HG03558 (cell line): ENCODE results near the gene CLNK.
"Not testable (repeated sequence)": the region's sequence is repeated elsewhere in the genome, so short reads cannot be mapped to it uniquely, and the experiment has no call there.

Experiments used
- ATAC-seq: cut with Tn5 transposase; IDR thresholded peaks from one replicate; pipeline ENCODE4 v1.9.1; 2021; ENCODE audit warnings: moderate number of reproducible peaks; ENCODE audit not compliant: unreplicated experiment; ENCODE audit errors: extremely low read depth

CLNK gene

GRCh38 chr4:10620935-10621488, 63.6 kb downstream of the CLNK start:
- no peak for ATAC-seq

GRCh38 chr4:10619855-10620254, 64.7 kb downstream of the CLNK start:
- ATAC-seq: no peak

DNA sequence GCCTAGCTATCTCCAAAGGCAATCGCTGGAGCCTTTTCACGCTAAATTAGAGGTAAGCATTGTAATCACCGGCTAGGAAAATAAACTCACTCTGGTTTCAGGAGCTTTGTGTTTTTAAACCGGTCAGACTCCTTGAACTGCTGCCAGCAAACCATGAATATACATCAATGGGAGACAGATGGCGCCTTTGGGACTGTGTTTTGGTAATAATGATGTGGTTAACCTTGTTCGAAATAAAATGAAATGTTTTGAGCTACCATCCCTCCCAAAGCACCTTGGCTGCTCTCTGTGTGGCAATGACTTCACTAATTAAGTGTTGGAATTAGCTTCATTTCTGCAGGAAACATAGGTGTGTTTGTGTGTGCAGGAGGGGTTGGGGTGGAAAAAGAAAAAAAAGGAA, 65.3 kb downstream of the CLNK start:
- no peak for ATAC-seq

GRCh38 chr4:10614926-10615325, 69.6 kb downstream of the CLNK start:
- ATAC-seq: not testable (repeated sequence)

DNA sequence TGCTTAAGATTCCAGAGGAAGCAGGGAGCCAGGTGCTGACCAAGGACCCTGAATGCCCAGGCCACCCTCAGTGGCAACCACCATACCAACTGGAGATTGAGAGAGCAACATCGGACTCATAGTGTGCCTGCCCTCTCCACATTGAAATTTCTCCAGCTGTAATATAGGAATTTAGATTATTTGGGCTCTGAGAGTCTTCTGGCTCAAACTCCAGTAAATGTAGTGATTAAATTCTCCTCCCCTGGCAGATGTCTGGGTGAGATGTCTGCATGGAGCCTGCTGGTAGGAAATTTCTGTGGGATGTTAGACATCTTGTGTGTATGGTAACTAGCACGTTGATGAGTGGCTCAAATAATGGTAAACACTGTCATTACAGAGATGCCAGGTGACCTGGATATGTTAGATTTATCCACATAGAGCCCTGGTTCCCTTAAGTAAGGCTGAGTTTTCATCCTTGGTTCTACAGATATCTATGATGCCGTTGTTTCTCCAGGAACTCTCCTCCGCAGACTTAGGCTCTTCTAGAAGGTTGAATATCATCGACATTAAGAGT, 70.6 kb downstream of the CLNK start:
- no peak for ATAC-seq

GRCh38 chr4:10612476-10612875, 72.1 kb downstream of the CLNK start:
- ATAC-seq: no peak

DNA sequence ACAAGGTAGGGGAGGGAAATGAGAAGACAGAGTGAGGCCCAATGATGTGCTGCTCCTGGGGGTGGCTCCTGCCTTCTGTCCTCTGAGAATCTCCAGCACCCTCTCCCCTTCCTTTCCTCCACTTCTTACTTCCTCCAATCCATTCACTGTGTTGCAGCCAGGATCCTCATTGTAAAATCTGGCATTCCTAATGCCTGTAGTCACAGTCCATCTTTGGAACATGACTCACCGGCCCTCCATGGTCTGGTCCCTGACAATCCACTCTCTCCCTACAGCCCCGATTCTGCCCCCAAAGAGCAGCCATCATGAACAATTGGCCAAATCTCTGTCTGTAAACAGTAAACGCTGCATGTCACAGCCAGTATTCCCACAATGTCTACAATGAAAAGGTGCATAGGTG, 72.9 kb downstream of the CLNK start:
- no peak for ATAC-seq

DNA sequence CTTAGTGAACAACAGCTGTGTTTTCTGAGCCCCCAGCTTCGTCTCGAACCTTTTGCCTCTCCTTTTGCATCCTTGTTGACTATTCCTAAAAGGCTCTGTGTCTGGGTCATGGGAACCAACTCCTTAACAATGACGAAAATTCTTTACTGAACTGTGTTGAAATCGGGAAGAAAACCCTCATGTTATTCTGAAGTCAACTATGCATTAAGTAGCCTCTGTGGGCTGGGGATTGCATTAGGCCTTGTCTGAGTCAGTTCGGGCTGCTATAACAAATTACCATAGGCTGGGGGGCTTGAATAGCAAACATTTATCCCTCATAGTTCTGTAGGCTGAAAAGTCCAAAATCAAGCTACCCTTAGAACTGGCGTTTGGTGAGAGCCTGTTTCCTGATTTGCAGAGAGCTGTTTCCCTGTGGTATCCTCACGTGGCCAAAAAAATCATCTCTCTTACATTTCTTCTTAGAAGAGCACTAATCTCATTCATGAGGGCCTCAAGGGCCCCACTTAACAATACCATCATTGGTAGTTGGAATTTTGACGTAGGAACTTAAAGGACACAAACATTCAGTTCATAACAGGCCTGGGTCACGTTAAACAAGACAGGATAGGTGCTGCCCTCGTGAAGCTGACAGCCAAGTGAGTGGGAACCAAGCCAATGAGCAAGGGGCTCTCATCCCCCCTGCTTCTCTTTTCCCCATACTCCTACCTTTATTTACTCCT, 75.9 kb downstream of the CLNK start:
- no peak for ATAC-seq

- ATAC-seq: no peak
These were observed 77.4 kb downstream of the CLNK start for GRCh38 chr4:10607206-10607605.

- ATAC-seq: no peak
These were observed 77.9 kb downstream of the CLNK start for GRCh38 chr4:10606483-10607155.

- ATAC-seq: no peak
These were observed 78.7 kb downstream of the CLNK start for GRCh38 chr4:10605746-10606482.

GRCh38 chr4:10605031-10605430, 79.5 kb downstream of the CLNK start:
- no peak for ATAC-seq

GRCh38 chr4:10599574-10599973, 85.0 kb downstream of the CLNK start:
- no peak for ATAC-seq

- ATAC-seq: no peak
These were observed 85.7 kb downstream of the CLNK start for GRCh38 chr4:10598829-10599228.

DNA sequence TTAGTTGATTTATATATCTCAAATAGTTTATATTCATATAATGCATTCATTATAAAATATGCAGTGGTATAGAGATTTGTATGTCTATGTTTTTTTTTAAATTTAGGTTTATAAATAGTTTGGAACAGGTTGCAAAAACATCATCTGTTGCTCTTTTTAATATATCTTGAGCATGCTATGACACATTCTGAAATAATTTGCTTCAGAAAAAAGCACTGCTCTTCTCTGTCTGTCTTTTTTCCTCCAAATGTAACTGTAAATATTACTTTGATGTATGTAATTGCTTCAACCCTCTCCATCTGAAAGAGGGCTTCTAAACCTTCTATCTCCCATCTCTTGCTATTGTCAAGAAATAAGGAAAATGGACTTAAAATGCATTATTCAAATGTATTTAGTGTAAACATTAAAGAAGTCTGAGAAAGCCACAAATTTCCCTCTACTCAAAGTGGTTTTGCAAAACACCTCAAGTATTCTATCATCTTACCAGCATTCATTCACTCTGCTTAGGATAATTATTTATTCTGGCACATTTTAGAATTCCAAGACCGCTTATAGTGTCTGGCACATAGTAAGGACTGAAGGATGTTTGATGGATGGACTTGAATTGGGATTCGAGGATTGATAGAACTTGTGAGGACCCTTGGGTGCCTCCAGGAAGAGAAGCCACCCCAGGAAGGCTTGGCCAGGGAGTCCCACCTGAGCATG, 87.8 kb downstream of the CLNK start:
- no peak for ATAC-seq

GRCh38 chr4:10593130-10593529, 91.4 kb downstream of the CLNK start:
- no peak for ATAC-seq

GRCh38 chr4:10590896-10591295, 93.7 kb downstream of the CLNK start:
- no peak for ATAC-seq

DNA sequence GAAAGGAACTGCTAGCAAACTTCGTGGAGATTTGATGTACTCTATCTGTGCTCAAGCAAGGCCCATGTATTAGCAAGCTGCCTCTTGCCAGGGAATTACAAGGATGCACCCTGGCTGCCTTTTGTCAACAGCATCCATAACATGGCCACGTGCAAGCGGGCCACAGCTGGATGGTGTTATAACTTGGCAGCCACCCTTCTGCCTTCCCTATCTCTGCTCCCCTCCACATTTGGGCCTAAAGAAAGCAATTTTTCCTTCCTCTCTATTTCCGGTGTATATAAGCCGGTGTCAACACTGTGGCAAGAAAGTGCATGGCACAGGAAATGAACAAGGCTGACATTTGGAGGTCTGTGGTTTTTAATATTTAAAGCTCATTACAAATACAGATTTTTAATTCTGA, 94.8 kb downstream of the CLNK start:
- no peak for ATAC-seq

DNA sequence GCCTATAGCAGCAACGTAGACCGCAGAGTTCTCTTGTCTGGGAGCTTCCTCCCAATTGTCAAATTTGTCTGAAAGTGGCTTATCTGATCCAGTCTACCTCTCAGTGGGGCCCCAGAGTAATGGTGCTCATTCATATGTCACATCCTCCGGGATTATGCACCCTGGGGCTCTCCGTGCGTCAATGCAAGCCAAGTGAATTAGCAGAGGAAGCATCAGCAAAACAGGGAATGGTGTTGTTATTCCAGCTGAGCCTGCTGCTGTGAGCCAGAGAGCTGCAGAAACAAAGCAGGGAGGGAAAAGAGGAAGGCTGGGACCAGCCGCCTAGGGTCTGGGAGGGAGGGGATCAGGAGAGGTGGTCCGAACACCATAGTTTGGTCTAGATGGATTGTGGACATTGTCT, 95.2 kb downstream of the CLNK start:
- ATAC-seq: no peak

DNA sequence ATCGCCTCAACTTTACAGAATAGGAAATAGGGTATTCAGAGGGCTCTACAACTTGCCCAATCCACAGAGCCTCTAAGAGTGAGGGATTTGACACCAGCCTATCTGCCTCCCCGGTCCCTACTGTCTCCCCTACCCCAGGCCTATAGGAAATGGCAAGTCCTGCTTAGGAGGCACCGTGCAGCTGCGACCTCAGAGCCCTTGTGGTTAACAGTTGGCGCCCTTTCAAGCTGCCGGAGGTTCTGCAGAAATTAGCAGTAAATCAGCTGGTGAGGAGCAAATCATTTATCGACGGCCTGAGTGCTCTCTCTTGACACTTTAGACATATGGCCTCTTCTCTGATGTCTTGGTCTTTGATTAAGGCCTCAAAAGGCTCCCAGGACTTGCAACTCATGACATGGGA, 96.9 kb downstream of the CLNK start:
- no peak for ATAC-seq
